ENCODE data around the gene IL6ST. TPM values are rescaled to one million over a fixed set of nuclear protein-coding genes. Genes with fewer than 3 reads are reported as not detected.
A peak's percentile ranks its signal among the peaks of the same experiment; 100 is the strongest.

IL6ST gene
- total and polyA plus RNA-seq, 10 of the 15 experiments (the other 5 are each of a cell fraction or from before 2014, with no cell fraction given), result 1.5 to 139 (median 13.0) TPM

DNA sequence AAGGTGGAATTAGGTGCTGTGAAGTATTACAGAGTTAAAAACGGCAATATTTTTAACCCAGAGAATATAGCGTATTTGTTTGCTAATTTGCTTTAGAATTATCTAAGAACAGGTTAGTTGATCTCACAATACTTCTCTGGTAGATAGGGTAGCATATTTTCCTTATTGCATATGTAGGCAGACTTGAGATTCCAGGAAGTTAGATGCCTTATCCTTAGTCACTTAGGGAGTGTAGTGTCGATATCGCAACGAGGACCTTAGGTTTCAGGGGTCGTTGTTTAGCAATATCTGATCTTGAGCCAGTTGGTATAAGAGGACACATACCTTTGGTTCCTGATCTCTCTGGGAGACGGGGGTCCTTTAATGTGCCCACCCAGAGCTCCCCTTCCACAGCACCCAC, 28.5 kb upstream of the IL6ST start (continued):
- no peak for TF ChIP-seq IKZF1 (conservative IDR thresholded peaks at IDR 0.05)
- no peak for TF ChIP-seq BACH1 (IDR thresholded peaks at IDR 0.05; ENCODE audit: borderline replicate concordance)
- TF ChIP-seq ZNF274 (IDR thresholded peaks at IDR 0.05; ENCODE audit: insufficient read depth, insufficient read length), result no peak
- no peak for TF ChIP-seq LARP7 (IDR thresholded peaks at IDR 0.05)
- no peak for TF ChIP-seq RBBP5 (conservative IDR thresholded peaks at IDR 0.05)
- no peak for TF ChIP-seq HCFC1 (IDR thresholded peaks at IDR 0.05; ENCODE audit: low read length)
- no peak for TF ChIP-seq SKIL (IDR thresholded peaks at IDR 0.05; ENCODE audit: low read depth, poor library complexity, severe bottlenecking)
- no peak for TF ChIP-seq TARDBP (IDR thresholded peaks at IDR 0.05; ENCODE audit: borderline replicate concordance)
- no peak for TF ChIP-seq DPF2 (IDR thresholded peaks at IDR 0.05)

- in situ Hi-C loops (cut with MboI) (no loop called here), intact Hi-C loops (cut with micrococcal nuclease; ENCODE audit: unreplicated experiment) (no loop called here)
- ChIA-PET CTCF (interaction anchor here (2.2 kb wide), 1 partner anchor 7 kb away, joined by 5 read pairs; no protein-coding TSS in a partner anchor), RAD21 (ENCODE audit: unreplicated experiment) (no interaction called here), POLR2A (no interaction called here), SMC1A (ENCODE audit: uncharacterized antibody, unreplicated experiment) (interaction anchor here (0.9 kb wide), 1 partner anchor 18 kb away, joined by 3 read pairs; no protein-coding TSS in a partner anchor)
- no peak overlapping the region for H3K4me3 ChIP-seq
- no peaks in the 10 kb centered on the region for H4K20me1 ChIP-seq (ENCODE audit: control insufficient read depth, insufficient read depth)
- H3K27ac ChIP-seq (ENCODE audit: control insufficient read depth, insufficient read depth), result no peak overlapping the region
- BruUV-seq (replicated peaks), result no TSS peak
- peaks cover 2% of the 10 kb centered on the region; the same call in 2 of the 3 replicates for H3K9me3 ChIP-seq (replicated peaks; ENCODE audit: control insufficient read depth, insufficient read depth, low read length)
- WGBS (ENCODE audit: insufficient coverage, insufficient replicate concordance, low lambda C conversion rate, missing lambda C conversion rate), result 79% methylated on average over 11 of the region's 11 CpGs
- TF ChIP-seq ZBTB4 (CRISPR knock-in tag; IDR thresholded peaks at IDR 0.05) (no peak), ELK1 (IDR thresholded peaks at IDR 0.05; ENCODE audit: low read depth, low read length) (no peak), ZNF217 (IDR thresholded peaks at IDR 0.05) (no peak), SMC3 (IDR thresholded peaks at IDR 0.05; ENCODE audit: borderline replicate concordance, low read length) (no peak)
- ATAC-seq (peak; percentile 47; the same call in 1 of the 3 replicates), FAIRE-seq (no peak), DNase-seq (ENCODE audit: low read depth, low spot score) (no peak)
- H3K27me3 ChIP-seq (replicated peaks in 1 of 2; ENCODE audit: control insufficient read depth in 2 of 2, insufficient read depth in 2 of 2, low read length in 1 of 2), result no peaks in the 10 kb centered on the region
- no peaks in the 10 kb centered on the region for H3K79me2 ChIP-seq (ENCODE audit: control insufficient read depth, insufficient read depth, low read length)
- no peaks in the 10 kb centered on the region for H3K36me3 ChIP-seq (ENCODE audit: control insufficient read depth in 2 of 2, insufficient read depth in 2 of 2, low read length in 1 of 2)
- no peak overlapping the region for H3K9ac ChIP-seq (ENCODE audit: control insufficient read depth, insufficient read depth, low read length)
- no peak overlapping the region for H2AFZ ChIP-seq (ENCODE audit: control insufficient read depth, low read depth, low read length)
- H3K4me1 ChIP-seq (ENCODE audit: control insufficient read depth, insufficient read depth, low read length), result peaks cover 2% of the 10 kb centered on the region; the same call in 1 of the 2 replicates
- no peak overlapping the region for H3K4me2 ChIP-seq (ENCODE audit: control insufficient read depth, insufficient read depth)
Observed at GRCh38 chr5:56019306-56020272, 24.8 kb upstream of the IL6ST start.
